Loucy (cell line): ENCODE measurements around the gene TYW1.
"Not testable (repeated sequence)": the region's sequence is repeated elsewhere in the genome, so short reads cannot be mapped to it uniquely, and the experiment has no call there.

Experiments used
- EZH2phosphoT487 ChIP-seq: fragments of 200-600 bp; IDR thresholded peaks from 2 replicates; pipeline ENCODE4 v1.6.1; 2018; ENCODE audit warnings: antibody characterized with exemption, mild to moderate bottlenecking, moderate library complexity, borderline replicate concordance
- TF ChIP-seq, protein P1 (sequence below): fragments of 200-600 bp; sonication (generic); conservative IDR thresholded peaks from 2 replicates; pipeline ENCODE4 v1.5.1; 2014; ENCODE audit warnings: mild to moderate bottlenecking, antibody characterized with exemption, low read length

GRCh38 chr7:67130766-67131165 is 134.1 kb downstream of the TYW1 start:
- TF ChIP-seq, protein P1, sequence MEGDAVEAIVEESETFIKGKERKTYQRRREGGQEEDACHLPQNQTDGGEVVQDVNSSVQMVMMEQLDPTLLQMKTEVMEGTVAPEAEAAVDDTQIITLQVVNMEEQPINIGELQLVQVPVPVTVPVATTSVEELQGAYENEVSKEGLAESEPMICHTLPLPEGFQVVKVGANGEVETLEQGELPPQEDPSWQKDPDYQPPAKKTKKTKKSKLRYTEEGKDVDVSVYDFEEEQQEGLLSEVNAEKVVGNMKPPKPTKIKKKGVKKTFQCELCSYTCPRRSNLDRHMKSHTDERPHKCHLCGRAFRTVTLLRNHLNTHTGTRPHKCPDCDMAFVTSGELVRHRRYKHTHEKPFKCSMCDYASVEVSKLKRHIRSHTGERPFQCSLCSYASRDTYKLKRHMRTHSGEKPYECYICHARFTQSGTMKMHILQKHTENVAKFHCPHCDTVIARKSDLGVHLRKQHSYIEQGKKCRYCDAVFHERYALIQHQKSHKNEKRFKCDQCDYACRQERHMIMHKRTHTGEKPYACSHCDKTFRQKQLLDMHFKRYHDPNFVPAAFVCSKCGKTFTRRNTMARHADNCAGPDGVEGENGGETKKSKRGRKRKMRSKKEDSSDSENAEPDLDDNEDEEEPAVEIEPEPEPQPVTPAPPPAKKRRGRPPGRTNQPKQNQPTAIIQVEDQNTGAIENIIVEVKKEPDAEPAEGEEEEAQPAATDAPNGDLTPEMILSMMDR, result not testable (repeated sequence)
- TF ChIP-seq EZH2phosphoT487, result not testable (repeated sequence)
